ENCODE results near the gene SPTY2D1.
A peak's percentile ranks its signal among the peaks of the same experiment; 100 is the strongest.

The SPTY2D1 gene

DNA sequence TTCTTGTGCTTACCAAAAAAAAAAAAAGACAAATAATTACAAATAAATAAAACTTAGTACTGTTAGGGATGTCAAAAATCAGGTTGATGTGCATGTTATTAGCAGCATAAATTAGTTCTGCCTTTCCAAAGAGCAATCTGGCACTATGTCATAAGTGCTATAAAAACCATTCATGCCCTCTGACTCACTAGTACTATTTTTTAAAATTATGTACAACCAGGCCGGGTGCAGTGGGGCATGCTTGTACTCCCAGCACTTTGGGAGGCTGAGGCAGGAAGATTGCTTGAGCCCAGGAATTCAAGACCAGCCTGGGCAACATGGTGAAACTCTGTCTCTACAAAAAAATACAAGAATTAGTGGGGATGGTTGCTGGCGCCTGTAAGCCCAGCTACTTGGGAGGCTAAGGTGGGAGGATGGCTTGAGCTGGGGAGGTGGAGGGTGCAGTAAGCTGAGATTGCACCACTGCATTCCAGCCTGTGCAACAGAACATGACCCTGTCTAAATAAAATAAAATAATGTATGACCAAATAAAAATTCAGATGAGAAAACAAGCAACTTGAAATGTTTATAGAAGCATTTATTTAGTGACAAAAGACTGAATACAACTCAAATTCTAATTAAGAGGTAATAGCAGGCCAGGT lies 70.9 kb downstream of the SPTY2D1 start:
- DNase-seq (ENCODE audit: low read depth) = peak; percentile 5
- H3K4me3 ChIP-seq (replicated peaks; ENCODE audit: low read depth, low read length) = no peak overlapping the region
- TF ChIP-seq, protein P1, sequence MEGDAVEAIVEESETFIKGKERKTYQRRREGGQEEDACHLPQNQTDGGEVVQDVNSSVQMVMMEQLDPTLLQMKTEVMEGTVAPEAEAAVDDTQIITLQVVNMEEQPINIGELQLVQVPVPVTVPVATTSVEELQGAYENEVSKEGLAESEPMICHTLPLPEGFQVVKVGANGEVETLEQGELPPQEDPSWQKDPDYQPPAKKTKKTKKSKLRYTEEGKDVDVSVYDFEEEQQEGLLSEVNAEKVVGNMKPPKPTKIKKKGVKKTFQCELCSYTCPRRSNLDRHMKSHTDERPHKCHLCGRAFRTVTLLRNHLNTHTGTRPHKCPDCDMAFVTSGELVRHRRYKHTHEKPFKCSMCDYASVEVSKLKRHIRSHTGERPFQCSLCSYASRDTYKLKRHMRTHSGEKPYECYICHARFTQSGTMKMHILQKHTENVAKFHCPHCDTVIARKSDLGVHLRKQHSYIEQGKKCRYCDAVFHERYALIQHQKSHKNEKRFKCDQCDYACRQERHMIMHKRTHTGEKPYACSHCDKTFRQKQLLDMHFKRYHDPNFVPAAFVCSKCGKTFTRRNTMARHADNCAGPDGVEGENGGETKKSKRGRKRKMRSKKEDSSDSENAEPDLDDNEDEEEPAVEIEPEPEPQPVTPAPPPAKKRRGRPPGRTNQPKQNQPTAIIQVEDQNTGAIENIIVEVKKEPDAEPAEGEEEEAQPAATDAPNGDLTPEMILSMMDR (IDR thresholded peaks at IDR 0.05; ENCODE audit: low read length, missing control alignments) = no peak
